Stimulated activated CD8-positive, alpha-beta memory T cell treated with anti-CD3 and anti-CD28 coated beads, Interleukin-2, amount 100 ng/mL, for 1 hour (primary cell): ENCODE measurements around the gene DRICH1.
"Not testable (repeated sequence)": the region's sequence is repeated elsewhere in the genome, so short reads cannot be mapped to it uniquely, and the experiment has no call there.

Experiments used
- DNase-seq, 2 donors: peaks; one replicate each; pipeline ENCODE4 v3.0.0-alpha.2; 2020; ENCODE audit warnings: low read depth in 2 of 2

Gene DRICH1, protein sequence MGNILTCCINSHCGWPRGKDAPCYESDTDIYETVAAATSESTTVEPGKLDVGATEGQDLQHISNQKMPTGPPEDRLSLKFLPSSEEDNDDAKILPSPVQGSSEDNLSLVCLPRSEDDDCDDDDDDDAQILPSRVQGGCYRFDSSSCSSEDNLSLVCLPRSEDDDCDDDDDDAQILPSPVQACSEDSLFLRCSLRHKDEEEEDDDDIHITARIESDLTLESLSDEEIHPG

DNA sequence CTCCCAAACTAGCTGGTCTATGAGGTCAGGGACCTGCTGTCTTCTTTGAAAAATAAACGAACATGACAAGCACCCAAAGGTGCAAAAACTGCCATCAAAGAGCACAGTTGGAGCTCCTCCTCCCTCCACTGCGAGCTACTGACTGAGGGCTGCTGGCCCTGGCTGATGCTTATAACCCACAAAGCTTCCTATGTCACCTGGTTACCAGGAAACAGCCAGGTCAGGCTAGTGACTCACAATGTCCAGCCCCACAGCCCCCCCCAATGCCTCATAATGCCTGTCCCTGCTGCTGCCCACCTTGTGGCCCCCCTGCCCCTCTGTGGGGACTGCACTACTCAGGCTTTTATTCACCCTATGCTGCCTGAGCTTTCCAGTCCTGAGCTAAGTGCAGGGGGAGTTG is at the start of gene DRICH1:
TSS of gene DRICH1 (minus strand) at position 144 of the 400 bp plus-strand sequence. CDS start 298 bp downstream, outside the sequence.
- DNase-seq: no peak

DNA sequence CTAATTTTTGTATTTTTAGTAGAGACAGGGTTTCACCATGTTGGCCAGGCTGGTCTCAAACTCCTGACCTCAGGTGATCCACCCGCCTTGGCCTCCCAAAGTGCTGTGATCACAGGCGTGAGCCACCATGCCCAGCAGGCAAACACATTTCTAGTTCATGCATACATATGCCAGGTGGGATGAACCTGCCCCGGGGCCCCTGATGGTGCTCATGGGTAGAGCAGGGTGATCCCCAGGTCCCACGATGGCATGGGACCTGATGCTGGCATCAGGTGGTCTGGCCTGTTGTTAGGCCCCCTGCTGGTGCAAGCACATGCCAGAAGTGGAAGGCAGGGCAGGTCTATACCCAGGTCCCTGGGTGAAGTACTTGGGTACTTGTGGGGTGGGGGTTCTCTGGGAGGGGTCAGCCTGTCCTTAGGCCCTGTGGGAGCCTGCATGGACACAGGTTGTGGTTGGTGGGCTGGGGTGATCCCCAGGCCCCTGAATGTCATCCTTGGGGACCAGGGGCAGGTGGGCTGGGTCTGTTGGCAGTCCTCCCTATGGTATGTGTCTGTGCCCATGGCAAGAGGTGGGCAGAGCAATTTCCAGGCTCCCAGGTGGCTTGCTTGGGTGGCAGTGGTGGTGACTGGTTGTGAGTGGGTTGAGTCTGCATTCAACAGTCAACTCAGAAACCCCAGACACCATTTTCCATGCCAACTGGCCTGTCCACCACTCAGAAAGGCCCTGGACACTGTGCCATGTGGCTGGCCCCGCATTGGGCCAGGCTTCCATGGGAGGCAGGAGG is 49.1 kb upstream of the DRICH1 start:
- no peak for DNase-seq

DNA sequence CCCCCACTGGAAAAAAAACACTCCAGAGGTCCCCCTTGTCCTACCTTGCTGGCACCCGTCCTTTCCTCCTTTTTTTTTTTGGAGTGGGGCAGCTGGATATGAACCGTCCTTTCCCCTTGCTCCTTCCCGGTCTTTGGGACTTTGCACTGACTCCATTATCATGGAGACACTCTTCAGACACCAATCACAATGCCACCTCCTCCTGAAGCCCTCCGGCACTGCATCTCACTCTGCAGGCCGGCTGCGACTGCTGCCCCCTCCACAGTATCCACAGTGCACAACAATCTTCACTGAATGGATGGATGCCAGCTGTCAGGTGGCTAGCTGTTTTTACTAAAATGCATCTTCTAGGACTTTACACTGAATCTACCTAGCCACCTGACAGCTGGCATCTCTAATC is 46.0 kb upstream of the DRICH1 start:
- no peak for DNase-seq

DNA sequence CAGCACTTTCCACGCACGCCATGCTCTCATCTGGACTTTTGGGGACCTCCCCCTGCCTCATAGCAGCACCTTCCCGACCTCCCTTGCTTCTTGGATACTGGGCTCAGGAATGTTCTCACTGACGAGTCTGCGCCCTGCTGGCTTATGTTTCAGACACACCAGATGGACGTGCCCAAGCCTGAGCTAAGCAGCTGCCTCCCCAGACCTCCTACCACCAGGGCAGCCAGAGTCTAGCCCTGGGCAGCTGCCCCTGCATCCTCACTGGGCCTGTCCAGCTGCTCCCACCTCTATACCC is 45.5 kb upstream of the DRICH1 start:
- DNase-seq: no peak

DNA sequence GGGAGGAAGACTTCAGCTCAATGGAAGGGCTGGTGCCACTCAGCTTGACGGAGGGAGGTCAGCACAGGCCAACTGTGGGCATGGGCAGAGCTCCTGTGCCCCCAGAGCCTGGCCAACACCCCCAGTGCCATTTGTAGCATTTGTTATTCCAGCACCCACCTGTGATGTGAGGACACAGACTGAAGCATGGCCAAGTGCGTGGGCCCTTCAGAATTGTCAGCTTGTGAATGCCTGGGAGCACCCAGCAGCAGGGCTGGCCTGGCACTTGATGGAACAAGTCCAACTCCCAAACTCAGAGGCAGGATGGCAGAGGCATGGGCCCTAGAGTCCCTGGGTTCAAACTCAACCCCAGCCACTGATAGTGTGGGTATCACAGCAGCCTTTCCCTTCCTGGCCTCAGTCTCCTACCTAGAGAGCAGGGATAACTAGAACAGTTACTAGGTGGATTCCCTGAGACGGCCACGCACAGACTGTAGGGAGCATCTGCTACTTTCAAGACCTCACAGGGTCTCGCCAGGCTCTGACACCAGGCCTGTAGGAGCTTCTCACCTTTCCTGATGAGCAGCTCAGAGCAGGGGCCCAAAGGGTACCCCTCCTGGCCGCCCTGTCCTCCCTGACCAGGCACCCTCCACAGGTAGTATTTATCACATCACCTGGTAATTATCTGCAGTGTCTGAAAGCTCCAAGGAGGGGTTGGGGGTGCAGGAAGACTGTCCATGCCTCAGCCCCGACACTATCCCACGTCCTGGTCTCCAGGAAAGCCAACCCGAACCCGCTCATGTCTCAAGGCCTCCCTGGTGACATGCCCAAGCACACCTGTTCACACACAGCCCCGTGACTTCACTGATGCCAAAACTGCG is 45.0 kb upstream of the DRICH1 start:
- not testable (repeated sequence) for DNase-seq

DNA sequence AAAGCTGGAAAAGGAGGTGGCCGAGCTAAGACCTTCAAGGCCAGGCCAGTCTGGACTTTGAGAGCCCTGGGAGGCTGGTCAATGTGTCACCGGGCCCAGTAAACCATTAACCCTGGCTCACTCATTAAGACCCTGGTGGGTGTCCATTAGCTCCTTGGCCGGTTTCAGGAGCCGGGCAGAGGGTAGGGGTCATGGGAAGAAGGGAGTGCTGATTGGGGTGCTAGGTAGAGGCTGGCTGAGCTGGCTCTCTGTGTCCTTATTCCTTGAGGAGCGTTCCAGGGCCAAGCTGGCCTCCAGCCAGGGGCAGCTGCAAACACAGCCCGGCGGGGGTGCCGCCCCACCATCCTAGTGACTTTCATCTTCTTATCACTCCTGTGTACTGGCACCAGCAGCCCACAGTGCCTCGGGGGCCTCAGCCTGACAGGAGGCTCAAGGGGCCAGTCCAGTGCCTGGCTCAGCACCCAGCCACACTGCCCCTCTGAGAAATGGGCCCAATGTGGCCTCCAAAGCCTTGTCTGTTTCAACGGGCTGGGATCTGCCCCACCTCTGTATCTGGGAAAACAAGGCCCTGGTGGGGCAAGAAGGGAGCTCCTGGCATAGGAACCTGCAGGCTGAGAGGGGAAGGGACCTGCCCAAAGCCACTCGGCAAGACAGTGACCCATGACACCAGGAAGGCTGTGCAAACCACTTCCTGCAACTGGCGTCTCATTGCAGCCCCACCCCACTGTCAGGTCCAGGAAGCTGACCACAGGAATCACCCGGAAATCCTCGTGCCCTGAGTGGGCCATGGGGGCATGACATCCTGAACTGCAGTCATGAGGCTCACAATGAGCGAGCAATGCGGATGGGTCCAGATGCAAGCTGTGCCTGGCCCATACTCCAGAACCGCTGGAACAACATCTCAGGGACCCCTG is 43.6 kb upstream of the DRICH1 start:
- DNase-seq: no peak

DNA sequence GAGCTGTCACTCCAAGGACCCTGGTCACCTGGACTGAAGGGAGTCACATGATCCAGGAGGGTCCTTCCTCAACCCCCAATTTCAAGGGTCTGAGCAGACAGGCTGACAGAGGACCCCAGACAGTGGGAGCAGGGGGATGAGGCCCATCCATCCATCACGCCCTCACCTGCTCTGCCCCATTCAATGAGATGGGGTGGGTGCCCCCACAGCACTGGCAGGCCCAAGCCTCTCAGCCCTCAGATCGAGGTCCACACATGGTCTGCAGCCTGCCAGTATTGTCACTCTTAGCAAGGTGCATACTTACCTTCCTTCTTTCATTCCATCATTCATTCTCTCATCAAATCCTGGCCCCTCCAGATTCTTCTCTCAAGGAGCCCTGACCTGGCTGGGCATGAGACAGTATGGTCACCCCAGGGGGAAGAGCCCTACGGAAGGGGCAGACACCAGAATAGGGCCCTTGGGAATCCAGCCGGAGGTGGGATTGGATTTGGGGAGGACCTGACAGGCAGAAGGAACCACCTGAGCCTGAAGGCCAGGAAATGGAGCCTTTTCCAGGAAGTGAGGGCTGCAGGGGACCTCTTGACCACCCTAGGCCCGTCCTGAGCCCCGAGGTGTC is 42.9 kb upstream of the DRICH1 start:
- DNase-seq: not testable (repeated sequence)

DNA sequence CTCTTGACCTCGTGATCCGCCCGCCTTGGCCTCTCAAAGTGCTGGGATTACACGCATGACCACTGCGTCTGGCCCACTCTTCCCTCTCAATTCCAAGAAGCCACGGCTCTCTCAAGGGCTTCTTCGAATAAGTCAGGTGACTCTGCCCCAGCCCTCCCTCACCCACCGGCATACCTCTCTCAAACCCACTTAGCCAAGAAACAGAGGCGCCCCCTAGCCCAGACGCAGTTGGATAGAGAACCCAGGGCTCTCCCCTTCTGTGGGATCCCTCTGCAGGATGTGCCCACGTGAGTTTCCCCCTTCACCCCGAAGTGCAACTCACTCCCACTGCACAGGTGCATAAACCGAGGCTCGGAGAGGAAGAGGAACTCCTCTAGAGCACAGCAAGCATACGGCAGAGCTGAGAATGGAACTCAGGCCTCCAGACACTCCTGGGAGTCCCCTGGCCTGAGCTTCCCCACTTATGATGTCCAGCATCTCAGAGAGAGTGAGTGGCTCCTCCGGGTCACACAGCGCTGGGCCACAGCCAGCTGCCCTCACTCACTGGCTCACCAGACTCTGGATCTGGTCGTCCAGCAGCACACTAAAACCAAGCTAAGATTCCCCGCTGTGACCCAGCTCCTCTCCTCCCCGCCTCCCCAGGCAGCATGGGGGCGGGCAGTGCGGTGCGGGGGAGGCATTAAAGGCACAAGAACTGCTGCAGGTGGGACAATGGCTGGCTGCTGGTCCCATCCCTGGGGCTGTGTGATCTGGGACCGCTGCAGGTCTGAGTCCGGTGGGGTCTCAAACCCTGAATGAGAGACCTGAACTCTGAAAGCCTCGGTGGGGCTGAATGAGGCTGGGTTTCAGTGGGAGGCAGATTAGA is 41.9 kb upstream of the DRICH1 start:
- DNase-seq: no peak

DNA sequence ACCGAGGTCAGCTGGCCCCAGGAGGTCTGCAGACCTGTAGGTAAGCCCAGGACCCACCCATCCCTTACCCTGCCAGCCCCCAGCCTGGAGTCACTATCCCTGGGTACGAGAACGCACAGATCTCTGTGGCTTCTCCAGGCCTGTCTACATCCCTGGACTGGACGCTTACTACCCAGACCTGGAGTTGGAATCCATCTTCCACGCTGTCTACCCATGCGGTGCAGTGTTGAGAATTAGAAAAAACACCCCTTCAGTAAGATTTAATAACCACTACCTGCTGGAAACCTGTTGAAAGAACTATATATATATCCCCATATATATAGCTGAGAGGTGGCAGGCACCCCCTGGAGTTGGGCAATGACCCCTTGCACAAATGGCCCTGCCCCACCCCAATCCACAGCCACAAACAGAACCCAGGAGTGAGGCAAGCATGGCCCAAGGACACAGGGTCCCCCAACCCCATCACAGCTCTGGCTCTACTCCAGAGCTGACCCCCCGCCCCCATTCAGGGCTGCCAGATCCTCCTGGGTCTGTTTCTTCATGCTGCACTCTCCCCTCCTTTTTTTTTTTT is 41.0 kb upstream of the DRICH1 start:
- DNase-seq: no peak

DNA sequence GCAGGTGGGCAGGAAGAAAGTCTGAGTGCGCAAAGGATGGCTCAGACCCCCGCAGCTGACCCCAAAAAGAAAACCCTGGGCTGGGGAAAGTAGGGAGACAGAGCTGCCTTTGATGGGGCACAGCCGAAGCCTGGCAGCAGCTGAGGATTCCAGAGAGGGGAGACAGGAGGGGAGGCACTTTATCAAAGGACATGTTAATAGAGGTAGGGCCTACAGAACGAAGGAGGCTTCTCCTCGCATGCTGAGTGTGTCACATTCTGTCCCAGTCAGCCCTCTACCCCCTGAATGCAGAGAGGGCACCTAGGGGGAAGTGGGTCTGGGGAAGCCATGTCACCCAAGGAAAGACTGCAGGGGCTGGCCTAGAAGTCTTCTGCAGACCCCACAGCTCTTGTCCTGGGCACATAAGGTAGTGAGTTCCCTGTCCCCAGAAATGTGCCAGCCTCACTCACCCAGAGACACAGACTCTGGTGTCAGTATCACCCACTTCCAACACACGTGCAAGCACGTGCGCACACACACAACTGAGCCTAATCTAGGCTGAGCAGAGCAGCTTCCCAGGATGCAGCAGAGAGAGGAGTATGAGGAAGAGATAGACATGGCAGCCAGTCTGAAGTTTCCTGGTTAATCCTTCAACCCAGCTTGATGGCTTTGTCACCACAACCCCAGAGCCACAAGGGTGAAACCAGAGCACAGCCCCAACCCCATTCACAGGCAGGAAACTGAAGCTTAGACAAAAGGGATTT is 40.4 kb upstream of the DRICH1 start:
- not testable (repeated sequence) for DNase-seq

DNA sequence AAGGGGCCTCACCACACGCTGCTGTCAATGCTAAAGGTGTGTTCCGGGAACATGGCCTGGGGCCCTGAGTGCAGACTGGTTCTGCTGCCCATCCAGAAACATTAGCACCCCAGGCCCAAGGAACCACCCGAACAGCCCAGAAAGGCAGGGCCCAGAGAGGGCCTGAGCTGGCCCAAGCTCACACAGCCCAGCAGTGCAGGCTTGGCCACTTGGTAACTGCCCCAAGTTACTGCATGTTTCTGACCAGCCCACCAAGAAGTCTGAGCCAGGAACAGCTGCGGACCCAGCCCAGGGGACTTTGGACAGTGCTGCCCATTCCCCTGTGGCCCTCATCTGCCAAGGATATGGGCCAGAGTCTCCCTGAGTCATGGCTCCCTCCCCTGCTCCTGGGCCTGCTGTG is 39.3 kb upstream of the DRICH1 start:
- DNase-seq: not testable (repeated sequence)

DNA sequence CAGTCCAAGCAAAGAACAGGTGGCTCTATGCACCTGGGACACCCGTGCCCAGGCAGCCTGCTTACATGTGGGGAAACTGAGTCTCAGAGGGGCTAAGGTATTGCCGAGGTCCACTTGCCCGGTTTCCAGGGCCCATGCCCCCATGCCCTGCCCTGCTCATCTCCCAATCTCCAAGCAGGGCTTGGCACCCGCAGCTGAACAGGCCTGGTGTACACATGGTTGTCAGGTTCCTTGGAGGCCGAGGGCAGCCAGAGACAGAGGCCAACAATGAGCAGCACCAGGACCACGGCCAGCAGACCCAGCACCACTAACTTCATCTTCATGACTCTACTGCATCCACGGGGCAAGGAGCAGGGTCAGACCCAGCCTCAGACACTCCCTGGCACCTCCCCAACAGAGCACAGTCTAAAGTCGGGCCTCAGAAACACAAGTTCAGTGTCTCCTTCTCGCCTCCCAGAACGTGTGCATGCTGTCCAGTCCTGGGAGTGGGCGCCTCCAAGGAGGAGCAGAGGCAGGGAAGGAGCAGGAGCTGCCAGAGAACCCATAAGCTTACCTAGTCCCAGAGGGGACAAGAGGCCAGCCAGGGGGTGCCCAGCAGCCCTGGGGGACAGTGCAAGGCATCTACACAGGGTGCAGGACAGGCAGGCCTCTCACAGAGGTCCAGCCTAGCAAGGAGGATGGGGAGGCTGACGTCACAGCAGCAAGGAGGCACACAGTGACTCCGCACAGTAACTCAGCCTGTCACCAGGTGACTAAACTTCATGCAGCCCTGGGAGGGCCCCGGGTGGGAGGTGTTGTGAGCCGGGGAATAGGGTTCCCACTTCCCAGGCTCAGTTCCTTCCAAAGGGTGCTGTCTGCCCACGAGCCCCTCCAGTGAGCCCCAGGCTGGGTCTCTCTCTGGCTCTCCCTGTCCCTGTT is 38.5 kb upstream of the DRICH1 start:
- DNase-seq: no peak

DNA sequence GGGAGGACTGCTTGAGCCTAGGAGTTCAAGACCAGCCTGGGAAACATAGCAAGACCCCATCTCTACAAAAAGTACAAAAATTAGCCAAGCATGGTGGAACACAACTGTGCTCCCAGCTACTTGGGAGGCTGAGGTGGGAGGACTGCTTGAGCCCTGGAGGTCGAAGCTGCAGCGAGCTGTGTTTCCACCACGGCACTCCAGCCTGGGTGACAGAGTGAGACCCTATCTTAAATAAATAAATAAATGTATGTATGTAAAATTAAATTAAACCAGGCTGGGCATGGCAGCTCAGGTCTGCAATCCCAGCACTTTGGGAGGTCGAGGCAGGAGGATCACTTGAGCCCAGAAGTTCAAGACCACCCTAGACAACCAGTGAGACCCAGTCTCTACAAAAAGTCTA is 28.3 kb upstream of the DRICH1 start:
- not testable (repeated sequence) for DNase-seq

DNA sequence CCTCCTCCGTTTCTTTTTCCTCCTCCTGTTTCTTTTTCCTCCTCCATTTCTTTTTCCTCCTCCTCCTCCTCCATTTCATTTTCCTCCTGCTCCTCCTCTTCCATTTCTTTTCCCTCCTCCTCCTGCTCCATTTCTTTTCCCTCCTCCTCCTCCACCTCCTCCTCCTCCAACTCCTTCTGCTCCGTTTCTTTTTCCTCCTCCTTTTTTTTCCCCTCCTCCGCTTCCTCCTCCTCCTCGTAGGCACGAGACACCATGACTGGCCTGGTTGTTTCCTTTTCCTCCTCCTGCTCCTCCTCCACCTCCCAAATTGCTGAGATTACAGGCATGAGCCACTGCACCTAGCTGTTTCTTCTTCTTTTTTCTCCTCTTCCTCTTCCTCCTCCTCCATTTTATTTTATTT is 25.6 kb upstream of the DRICH1 start:
- DNase-seq: no peak

DNA sequence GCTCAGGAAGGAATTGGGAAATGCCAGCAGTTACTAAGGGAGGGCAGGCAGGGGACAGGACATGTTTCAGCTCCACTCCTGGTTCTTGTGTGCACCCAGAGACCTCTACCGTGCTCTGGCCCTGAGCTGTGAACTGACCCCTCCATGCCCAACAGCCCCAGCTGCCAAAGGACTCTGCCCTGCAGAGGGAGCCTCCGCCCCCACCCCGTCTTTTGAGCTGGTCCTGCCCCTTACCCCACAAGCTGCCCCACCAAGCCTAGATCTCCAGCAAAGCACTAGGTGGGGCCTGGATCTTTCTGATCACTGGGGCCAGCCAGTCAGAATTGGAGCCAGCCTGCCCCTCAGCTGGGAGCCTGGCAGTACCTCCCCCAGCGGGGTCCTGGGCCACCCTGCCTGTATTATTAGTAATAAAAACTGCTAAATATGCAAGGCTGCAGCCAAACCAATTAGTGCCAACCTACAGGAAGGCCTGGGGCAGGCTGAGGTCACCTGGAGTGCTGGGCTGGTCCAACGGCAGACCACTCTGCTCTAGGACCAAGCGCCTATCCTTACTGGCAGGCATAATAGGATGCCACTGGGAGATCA is 23.9 kb upstream of the DRICH1 start:
- DNase-seq: no peak

DNA sequence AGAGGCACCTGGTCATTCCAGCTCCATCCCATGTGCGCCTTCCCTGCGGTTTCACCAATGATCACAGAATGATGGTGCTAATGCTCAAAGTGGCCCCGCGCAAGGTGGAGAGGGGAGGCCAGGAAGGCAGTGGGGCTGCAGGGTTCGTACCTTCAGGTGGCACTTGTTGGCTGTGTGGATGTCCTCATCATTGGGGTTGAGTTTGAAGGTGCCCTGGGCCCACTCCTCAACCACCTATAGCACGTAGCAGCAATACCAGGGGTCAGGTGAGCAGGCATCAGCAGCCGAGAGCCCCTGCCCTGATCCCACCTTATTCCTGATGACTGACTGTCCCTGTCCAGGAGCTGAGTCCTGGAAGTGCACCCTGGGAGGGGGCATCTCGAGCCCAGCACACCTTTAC is 20.6 kb upstream of the DRICH1 start:
- no peak for DNase-seq

DNA sequence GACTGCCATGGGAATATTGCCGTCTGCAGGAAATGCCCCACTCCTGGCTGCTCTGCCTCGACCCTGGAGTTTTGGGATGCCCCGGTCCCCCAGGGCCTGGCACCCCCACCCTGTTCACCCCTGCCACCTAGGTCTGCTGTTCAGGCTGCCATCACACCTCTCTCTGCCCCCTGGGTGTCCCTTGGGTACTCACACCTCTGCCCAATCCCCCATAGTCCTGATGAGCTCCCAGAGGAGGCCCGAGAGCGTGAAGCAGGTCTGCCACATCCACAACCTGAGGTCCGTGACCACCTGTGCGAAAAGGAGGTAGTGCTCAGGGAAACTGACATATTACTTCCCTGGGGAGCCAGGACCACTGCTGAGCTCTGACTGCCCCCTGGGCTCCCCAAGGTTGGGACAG is 20.2 kb upstream of the DRICH1 start:
- no peak for DNase-seq

DNA sequence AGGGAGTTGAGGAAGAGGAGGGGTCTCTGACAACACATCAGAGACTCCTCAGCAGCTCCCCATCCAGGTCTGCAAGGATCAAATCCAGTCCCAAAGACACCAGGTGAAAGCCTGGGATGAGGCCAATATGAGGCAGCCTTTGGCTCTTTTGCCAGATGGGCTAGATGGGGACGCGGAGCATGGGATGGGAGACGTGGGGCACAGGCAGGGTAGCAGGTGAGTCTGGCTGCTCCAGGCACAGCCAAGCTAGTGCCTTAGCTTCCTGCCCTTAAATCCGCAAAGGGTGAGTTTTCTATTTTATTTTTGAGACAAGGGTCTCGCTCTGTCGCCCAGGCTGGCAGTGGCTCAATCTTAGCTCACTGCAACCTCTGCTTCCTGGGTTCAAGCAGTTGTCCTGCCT is 19.6 kb upstream of the DRICH1 start:
- DNase-seq: no peak
